Prostate gland (tissue), 2 donors: ENCODE data around the gene PFKP. TPM values are rescaled to one million over a fixed set of nuclear protein-coding genes. Genes with fewer than 3 reads are reported as not detected.
A peak's percentile ranks its signal among the peaks of the same experiment; 100 is the strongest.

Source experiments
- DNase-seq: peaks from one replicate; pipeline ENCODE4 v3.0.0-alpha.2; 2019; ENCODE audit warnings: low spot score
- H3K27ac ChIP-seq, 2 donors: fragments of 200-600 bp; sonication (generic); 2 replicates each; pipeline ENCODE4 v1.5.1; 2017 to 2019
- H3K27me3 ChIP-seq: fragments of 200-600 bp; sonication (generic); replicated peaks from 2 replicates; pipeline ENCODE4 v1.5.1; 2019; ENCODE audit not compliant: insufficient read depth
- H3K36me3 ChIP-seq, 2 donors: fragments of 200-600 bp; sonication (generic); 1 replicate in 1 of 2; 2 replicates in 1 of 2; pipeline versions ENCODE4 v1.5.1 to v1.8.1; 2017 to 2019
- H3K4me1 ChIP-seq: fragments of 200-600 bp; sonication (generic); replicated peaks from 2 replicates; pipeline ENCODE4 v1.5.1; 2019
- H3K4me3 ChIP-seq, 2 donors: fragments of 200-600 bp; sonication (generic); 2 replicates each; pipeline ENCODE4 v1.5.1; 2017 to 2019
- H3K9me3 ChIP-seq: fragments of 200-600 bp; sonication (generic); 2 replicates; pipeline ENCODE4 v1.5.1; 2017
- POLR2A ChIP-seq: fragments of 450-650 bp; IDR thresholded peaks from one replicate; pipeline ENCODE4 v1.6.1; 2016; ENCODE audit warnings: antibody characterized with exemption, mild to moderate bottlenecking
- POLR2AphosphoS5 ChIP-seq: sonication (generic); formaldehyde crosslinking; IDR thresholded peaks from one replicate; pipeline ENCODE4 v1.6.1; 2017; ENCODE audit warnings: antibody characterized with exemption
- WGBS: methylation state at CpG from one replicate; pipeline ENCODE4 v1.1.5; 2018; 5-methylcytosine and 5-hydroxymethylcytosine counted together
- intact Hi-C: fragments of 100-400 bp; cut with DNase I; formaldehyde crosslinking; loops from one replicate; pipeline ENCODE4 v1.14.2; 2022
- total RNA-seq, 2 donors: library from RNA; depleted of rRNA; stranded (reverse); fragments of >200 nt; gene quantifications; one replicate each; pipeline ENCODE4 v1.1.0, GENCODE V29; 2016
- TF ChIP-seq, protein P1 (sequence below), 4 experiments: fragments of 200-600 bp in 2 of 4; fragments of 450-650 bp in 2 of 4; sonication (generic) in 2 of 4; IDR thresholded peaks; 1 replicate in 3 of 4; 2 replicates in 1 of 4; pipeline ENCODE4 v1.5.1; 2016 to 2019; ENCODE audit warnings: antibody characterized with exemption in 4 of 4, mild to moderate bottlenecking in 2 of 4, moderate library complexity in 2 of 4

Gene PFKP
- total RNA-seq, 2 donors from 2014 or later, result 35.1 to 86.9 TPM

DNA sequence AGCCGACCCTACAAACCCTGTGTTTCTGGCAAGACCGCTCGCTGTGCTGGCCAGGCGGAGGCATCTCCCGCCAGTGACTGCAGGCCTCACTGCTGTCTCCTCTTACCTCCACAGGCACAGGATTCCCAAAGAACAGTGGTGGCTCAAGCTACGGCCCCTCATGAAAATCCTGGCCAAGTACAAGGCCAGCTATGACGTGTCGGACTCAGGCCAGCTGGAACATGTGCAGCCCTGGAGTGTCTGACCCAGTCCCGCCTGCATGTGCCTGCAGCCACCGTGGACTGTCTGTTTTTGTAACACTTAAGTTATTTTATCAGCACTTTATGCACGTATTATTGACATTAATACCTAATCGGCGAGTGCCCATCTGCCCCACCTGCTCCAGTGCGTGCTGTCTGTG, 69.0 kb downstream of the PFKP start:
- DNase-seq, result no peak
- WGBS, result 41% methylated on average over 14 of the region's 14 CpGs
- Histone ChIP-seq H3K36me3 (peaks cover 6 to 12% of the 10 kb centered on the region in 2 donors), H3K27ac (no peak overlapping the region), H3K9me3 (no peaks in the 10 kb centered on the region), H3K4me1 (no peaks in the 10 kb centered on the region), H3K27me3 (no peaks in the 10 kb centered on the region), H3K4me3 (no peak overlapping the region)
- intact Hi-C loops, result no loop called here
- TF ChIP-seq, protein P1, sequence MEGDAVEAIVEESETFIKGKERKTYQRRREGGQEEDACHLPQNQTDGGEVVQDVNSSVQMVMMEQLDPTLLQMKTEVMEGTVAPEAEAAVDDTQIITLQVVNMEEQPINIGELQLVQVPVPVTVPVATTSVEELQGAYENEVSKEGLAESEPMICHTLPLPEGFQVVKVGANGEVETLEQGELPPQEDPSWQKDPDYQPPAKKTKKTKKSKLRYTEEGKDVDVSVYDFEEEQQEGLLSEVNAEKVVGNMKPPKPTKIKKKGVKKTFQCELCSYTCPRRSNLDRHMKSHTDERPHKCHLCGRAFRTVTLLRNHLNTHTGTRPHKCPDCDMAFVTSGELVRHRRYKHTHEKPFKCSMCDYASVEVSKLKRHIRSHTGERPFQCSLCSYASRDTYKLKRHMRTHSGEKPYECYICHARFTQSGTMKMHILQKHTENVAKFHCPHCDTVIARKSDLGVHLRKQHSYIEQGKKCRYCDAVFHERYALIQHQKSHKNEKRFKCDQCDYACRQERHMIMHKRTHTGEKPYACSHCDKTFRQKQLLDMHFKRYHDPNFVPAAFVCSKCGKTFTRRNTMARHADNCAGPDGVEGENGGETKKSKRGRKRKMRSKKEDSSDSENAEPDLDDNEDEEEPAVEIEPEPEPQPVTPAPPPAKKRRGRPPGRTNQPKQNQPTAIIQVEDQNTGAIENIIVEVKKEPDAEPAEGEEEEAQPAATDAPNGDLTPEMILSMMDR (IDR thresholded peaks at IDR 0.05), result no peak
- TF ChIP-seq POLR2A (no peak), POLR2AphosphoS5 (no peak)

DNA sequence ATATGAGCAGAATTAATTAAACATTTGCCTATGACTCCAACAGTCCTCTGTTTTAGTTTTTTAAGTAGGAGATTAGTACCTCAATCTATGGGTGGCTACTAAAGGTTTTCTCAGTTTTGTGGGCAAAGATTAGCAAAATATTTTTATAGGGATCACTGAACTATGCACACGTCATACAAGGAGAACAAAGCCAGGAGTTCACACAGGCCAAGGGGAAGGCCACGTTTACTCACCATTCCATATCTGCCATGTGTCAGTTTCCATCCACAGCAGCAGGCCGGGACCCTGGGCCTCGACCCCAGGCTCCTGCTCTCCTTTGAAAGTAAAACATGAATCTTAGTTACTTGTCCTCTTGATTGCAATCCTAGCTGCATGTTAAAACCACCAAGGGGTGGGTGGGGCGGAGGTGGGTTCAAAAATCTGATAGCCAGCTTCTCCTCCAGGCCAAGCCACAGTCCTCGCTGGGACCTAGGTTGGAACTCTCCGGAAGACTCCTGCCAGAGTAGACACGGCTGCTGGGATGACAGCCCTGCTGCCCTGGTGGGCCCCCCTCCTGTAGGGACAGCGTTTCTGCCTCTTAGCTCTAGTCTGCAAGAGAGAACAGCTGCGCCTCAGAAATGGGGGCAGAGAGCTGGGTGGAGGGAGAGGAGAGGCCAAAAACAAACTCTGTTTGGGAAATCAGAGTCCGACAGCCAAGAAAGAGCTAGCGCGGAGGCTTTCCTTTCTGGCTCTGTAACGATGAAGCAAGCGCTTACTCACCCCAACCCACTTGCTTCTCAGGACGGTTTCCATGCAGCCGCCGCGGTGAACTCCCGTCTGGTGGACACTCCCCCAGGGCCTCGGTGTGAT, 69.6 kb downstream of the PFKP start:
- intact Hi-C loops, result no loop called here
- Histone ChIP-seq H3K4me3 (no peak overlapping the region), H3K36me3 (peaks cover 6 to 12% of the 10 kb centered on the region in 2 donors), H3K27me3 (no peaks in the 10 kb centered on the region), H3K9me3 (no peaks in the 10 kb centered on the region), H3K4me1 (no peaks in the 10 kb centered on the region), H3K27ac (peak overlapping the region in 1 of 2 donors; percentile 25)
- TF ChIP-seq POLR2AphosphoS5, result no peak
- TF ChIP-seq, protein P1 (IDR thresholded peaks at IDR 0.05), result no peak
- no peak for TF ChIP-seq POLR2A
- no peak for DNase-seq
- 62% methylated on average over 21 of the region's 21 CpGs for WGBS

DNA sequence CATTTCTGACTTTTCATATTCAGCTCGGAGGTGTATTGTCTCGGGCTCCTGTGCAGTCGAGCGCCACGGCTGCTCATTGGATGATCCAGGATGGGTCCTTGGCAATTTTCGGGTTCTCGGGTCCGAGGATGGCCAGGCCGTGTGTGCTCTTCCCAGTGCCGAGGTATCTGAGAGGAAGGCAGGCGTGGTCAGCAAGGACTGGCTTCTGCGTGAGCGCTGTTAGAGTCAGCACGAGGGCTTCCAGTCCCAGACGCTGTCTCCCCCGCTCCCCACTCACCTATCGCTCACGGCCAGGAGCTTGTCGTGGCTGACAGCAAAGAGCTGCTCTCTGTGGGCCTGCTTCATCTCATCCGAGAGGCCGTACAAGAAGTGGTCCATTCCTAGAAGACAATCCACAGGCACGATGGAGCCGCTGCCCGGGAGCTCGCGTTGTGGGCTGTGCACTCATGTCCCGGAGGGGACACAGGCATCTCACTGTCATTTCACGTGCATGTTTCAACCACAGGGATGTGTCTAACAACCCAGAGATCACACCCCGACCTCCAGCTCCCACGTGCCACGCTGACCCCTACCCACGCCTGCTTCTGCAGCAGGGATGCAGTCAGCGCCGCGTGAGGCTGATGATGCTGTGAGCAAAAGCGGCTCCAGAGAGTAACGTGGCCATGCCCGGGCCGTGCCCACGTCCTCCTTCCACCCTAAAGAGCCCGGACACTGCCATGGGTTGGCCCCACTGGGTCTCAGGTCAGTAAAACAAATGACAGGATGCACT, 70.8 kb downstream of the PFKP start:
- WGBS, result 93% methylated on average over 41 of the region's 41 CpGs
- DNase-seq, result no peak
- H3K27ac ChIP-seq, result no peak overlapping the region
- intact Hi-C loops, result no loop called here
- H3K4me3 ChIP-seq, result no peak overlapping the region
- peaks cover 6 to 13% of the 10 kb centered on the region in 2 donors for H3K36me3 ChIP-seq
- TF ChIP-seq POLR2A (no peak), POLR2AphosphoS5 (no peak)
- TF ChIP-seq, protein P1 (IDR thresholded peaks at IDR 0.05), result no peak
- no peaks in the 10 kb centered on the region for H3K9me3 ChIP-seq
- H3K4me1 ChIP-seq, result no peaks in the 10 kb centered on the region
- no peaks in the 10 kb centered on the region for H3K27me3 ChIP-seq

DNA sequence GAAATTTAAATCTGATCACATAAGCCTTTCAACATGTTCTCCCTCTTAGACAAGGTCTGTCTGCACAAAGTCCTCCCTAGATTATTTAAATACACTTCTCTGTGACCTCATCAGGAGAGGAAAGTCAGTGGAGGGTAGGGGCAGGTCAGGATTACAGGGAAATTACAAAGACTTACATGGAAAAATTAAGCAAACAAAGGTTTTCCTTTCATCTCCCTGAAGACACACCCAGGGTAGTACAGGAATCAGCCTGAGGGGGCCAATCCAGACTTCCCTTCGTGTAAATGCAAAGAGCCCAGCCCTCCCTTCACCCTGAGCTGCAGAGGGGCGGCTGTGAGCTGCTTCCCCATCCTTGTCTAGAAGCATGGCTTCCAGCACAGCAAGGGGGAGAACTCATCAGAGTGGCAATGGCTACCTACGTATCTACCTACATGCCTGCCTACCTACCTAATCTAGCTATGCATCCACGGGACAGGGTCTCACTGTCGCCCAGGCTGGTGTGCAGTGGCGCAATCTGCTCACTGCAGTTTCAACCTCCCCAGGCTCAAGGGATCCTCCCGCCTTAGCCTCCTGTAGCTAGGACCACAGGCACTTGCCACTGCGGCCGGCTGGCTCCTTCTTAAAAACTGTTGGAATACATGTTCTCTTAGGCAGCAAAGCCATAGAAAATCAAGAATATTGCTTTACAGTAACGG, 72.0 kb downstream of the PFKP start:
- TF ChIP-seq POLR2AphosphoS5, result no peak
- TF ChIP-seq POLR2A, result no peak
- TF ChIP-seq, protein P1 (IDR thresholded peaks at IDR 0.05), result no peak
- no peak overlapping the region for H3K4me3 ChIP-seq
- intact Hi-C loops, result no loop called here
- H3K27ac ChIP-seq, result peak overlapping the region; percentile 31 to 54
- no peaks in the 10 kb centered on the region for H3K9me3 ChIP-seq
- WGBS, result 83% methylated on average over 10 of the region's 10 CpGs
- peaks cover 6 to 15% of the 10 kb centered on the region in 2 donors for H3K36me3 ChIP-seq
- no peak for DNase-seq
- H3K4me1 ChIP-seq, result no peaks in the 10 kb centered on the region
- no peaks in the 10 kb centered on the region for H3K27me3 ChIP-seq
